ACHN (cell line): Measurements from ENCODE around the gene COG8.
"Not testable (repeated sequence)": the region's sequence is repeated elsewhere in the genome, so short reads cannot be mapped to it uniquely, and the experiment has no call there.

ENCODE experiments used
- DNase-seq: peaks from one replicate; pipeline ENCODE4 v3.0.0-alpha.2; 2015
- in situ Hi-C: cut with HindIII; loops from 2 replicates; pipeline ENCODE4 v1.10.0; 2017; ENCODE audit warnings: low sequenced_read_pairs, low pct_ligation_motif_present, low pct_unique_long_range_greater_than_20kb

The COG8 gene

DNA sequence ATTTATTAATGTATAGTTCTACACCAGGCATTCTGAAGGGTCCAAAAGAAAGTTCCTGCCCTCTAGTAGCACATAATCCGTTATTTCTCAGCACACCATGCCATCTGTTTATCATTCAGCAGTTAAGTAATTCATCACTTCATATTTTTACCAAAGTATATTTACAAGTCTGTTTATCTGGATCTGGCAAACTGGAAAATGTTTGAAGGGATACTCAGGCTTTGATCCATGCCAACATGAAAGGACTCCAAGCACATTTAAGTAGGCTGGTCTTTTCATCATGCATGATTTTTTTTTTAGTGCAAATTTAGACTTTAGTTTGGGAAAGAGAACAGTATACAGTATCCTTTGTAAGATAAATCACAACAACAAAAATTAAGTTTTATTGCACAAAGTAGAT, 32.3 kb downstream of the COG8 start:
- no peak for DNase-seq
- in situ Hi-C loops = no loop called here

DNA sequence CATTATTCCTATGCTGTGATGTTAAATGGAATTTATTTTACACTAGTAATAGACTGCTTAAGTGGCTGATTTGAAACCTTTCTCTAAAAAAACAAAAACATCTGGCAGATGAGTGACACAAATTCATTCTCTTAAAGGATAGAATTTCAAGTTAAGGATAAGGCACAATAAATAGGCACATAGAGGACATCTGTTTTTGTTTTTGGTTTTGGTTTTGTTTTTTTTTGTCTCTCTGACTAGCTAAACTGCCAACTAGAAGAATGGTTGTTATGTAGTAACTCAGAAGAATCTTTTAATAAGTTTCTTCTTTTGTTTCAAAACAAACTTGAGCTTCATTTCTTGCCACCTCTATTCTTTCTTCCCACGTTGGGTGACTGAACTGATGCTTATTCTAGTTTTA, 33.3 kb downstream of the COG8 start:
- no peak for DNase-seq
- in situ Hi-C loops = no loop called here

DNA sequence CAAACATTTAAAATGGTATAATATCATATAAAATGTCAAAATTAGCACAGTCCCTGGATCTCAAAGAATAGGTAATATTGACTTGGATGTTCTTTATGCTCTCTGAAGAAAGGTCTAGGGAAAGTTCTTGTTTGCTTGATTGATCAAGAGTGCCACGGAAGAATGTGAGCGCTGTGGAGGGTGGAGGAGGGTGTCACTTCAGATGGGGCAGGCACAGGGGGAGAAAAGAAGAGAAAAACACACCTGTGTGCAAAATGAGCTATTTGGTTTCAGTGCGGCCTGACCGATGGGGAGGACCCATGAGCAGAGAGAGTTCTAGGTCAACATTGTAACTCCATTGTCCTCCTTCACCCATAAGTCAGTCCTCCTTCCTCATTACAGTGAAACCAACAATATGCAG, 37.1 kb downstream of the COG8 start:
- no peak for DNase-seq
- in situ Hi-C loops = no loop called here

DNA sequence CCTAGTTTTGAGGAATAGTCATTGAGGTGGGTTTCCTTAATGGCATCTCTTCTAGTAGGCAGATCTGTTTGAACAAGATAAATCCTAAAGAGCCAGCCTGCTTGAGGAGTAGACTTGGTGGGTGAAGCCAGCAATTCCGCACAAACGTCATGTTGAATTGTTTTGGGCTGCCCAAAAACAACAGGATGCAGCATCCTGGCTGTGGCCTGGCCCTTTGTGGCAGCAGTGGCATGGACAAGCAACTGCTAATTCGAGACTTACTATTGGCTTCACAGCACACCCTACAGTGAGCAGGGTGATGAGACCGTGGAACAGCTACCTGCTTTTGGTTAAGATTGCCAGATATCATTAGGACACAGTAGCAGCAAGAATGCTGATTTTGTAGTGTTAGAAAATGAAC, 37.5 kb downstream of the COG8 start:
- in situ Hi-C loops = no loop called here
- DNase-seq = no peak

DNA sequence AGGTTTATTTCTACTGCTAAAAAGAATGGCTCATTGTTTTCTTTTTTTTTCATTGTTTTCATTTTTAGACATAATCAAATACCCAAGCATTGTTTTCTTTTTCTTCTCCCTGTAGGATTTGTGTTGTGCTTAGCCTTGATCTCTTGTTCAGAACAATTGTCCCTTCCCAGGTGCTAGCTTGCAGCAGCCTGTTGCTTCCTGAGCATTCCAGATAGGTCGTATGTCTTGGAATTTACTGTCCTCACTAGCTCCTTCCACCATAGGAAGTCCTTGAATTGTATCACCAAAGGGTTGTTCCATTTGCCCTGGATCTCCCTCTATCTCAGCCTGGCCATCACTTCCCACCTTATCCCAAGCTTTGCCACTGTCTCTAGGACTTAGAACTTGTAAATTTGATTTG, 38.2 kb downstream of the COG8 start:
- in situ Hi-C loops = no loop called here
- no peak for DNase-seq

DNA sequence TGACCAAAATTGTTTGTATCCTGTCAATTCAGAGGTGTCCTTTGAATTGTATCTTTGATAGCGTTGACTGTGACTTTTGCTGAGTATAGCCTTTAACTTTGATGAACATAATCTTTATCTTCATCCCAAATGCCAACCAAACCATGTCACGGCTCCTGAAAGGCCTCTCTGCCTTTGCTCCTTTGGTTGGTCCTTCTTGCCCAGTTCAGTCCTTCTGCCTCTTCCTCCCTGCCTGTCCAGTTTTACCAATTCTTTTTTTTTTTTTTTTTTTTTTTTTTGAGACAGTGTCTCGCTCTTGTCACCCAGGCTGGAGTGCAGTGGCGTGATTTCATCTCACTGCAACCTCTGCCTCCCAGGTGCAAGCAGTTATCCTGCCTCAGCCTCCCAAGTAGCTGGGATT, 41.1 kb downstream of the COG8 start:
- in situ Hi-C loops = no loop called here
- no peak for DNase-seq

DNA sequence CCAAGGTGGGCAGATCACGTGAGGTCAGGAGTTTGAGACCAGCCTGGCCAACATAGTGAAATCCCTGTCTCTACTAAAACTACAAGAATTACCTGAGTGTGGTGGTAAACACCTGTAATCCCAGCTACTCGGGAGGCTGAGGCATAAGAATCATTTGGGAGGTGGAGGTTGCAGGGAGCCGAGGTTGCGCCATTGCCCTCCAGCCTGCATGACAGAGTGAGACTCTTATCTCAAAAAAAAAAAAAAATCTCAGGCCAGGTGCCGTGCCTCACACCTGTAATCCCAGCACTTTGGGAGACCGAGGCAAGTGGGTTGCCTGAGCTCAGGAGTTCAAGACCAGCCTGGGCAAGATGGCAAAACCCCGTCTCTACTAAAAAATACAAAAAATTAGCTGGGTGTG, 42.6 kb downstream of the COG8 start:
- DNase-seq, in situ Hi-C loops: not testable (repeated sequence)

DNA sequence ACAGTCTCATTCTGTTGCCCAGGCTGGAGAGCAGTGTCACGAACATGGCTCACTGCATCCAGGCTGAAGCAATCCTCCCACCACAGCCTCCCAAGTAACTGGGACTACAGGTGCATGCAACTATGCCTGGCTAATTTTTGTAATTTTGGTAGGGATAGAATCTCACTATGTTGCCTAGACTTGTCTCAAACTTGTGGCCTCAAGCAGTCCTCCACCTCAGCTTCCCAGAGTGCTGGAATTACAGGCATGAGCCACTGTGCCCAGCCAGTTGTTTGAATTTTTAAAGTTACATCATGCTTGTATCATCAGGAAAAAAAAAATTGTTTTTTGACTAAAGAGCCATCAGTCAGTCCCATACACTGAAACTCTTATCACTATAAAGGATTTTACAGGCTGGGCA, 45.3 kb downstream of the COG8 start:
- in situ Hi-C loops = no loop called here
- no peak for DNase-seq

DNA sequence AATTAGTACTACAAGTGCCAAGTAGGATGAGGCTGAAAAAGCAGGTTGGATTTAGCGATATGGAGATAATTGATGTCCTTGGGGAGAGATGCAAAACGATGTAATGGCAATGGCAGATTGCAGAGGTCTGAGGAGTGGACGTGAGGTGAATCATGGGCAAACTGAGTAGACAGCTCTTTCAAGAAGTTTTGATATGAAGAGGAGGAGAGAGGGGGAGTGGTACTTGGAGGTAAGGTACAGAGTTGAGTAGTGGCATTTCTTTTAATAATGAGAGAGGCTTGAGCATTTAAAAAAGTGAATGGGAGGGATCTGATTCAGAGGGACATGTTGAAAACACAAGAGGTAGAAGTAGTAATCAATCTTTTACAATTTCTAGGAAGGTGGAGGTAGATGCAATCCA, 46.0 kb downstream of the COG8 start:
- in situ Hi-C loops = no loop called here
- no peak for DNase-seq

DNA sequence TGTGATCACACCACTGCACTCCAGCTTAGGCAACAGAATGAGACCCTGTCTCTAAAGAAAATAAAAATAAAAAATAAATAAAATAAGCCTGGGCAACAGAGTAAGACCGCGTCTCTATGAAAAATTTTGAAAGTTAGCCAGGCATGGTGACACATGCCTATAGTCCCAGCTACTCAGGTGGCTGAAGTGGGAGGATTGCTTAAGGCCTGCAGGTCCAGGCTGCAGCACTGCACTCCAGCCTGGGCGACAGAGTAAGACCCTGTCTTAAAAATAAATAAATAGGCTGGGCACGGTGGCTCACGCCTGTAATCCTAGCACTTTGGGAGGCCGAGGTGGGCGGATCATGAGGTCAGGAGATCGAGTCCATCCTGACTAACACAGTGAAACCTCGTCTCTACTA, 47.7 kb downstream of the COG8 start:
- DNase-seq, in situ Hi-C loops: not testable (repeated sequence)

DNA sequence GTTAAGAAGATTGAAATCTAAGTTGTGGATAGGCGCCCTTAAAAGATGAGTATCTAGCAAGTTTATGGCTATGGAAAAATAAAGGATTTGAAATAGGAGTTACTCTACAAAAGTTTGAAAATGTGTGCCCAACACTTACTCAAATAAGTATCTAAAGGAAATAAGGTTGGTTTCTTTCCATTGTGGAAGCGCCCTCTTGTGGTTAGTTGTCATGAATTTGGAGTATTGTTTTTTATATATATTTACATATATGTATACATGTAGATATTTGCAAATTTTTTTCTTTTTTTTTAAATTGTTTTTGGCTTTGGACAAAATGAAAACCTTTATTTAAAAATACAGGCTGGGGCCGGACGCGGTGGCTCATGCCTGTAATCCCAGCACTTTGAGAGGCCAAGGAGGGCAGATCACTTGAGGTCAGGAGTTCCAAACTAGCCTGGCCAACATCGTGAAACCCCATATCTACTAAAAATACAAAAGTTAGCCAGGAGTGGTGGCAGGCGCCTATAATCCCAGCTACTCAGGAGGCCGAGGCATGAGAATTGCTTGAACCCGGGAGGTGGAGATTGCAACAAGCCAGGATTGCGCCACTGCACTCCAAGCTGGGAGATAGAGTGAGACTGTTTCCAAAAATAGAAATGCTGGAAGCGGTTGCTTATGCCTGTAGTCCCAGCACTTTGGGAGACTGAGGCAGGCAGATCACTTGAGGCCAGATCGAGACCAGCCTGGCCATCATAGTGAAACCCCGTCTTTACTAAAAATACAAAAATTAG, 52.2 kb downstream of the COG8 start:
- DNase-seq = peak; percentile 73
- in situ Hi-C loops = no loop called here

DNA sequence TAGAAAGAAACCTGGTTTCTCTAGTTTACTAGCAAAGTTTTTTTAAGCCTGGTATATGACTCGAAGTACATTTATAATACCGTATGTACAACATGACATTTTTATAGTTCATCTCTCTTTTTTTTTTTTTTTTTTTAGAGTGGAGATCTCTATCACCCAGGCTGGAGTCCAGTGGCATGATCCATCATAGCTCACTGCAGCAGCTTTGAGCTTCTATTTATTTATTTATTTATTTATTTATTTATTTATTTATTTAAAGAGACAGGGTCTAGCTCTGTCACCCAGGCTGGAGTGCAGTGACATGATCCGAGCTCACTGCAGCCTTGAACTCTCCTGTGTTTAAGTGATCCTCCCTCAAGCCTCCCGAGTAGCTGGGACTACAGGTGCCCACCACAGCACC, 54.1 kb downstream of the COG8 start:
- in situ Hi-C loops = no loop called here

DNA sequence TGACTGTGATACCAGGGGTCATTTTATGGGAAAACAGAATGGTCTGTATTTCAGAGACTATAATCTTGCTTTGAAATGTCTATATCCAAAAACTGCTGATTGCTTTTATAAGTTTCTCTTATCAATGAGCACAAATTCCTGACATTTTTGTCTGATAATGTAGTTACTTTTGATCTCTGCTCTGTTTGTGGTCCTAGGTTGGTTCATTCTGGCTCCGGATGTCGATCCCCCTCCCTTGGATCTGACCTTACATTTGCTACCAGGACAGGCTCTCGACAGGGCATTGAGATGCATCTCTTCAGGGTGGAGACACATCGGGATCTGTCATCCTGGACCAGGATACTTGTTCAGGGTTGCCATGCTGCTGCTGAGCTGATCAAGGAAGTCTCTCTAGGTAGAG, 55.5 kb downstream of the COG8 start:
- no peak for DNase-seq
- in situ Hi-C loops = no loop called here

More for the DNA sequence above, 54.1 kb downstream of the COG8 start:
- no peak for DNase-seq

DNA sequence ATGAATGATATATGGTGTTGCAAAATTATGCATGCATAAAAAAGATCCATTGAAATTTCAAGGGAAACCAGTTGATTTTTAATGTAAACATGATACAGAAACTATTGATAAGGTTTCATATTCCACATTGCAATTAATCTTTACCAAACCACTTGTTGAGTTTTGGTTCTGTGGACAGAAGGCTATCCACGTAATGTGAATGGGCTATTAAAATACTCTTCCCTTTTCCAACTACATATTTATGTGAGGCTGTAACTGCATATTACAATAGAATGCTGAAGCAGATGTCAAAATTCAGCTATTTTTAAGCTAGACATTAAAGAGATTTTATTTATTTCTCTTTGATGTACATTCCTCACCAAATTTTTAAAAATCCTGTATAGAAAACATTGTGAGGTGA, 62.0 kb downstream of the COG8 start:
- in situ Hi-C loops = no loop called here
- no peak for DNase-seq
